Activated naive CD4-positive, alpha-beta T cell treated with anti-CD3 and anti-CD28 coated beads for 36 hours (primary cell): Measurements from ENCODE around the gene ENTREP3. TPM values are rescaled to one million over a fixed set of nuclear protein-coding genes. Genes with fewer than 3 reads are reported as not detected.

ENCODE experiments used
- CTCF ChIA-PET: fragments of 350-600 bp; sonication (Branson Sonifier 250); formaldehyde crosslinking; loops from one replicate; lab custom pipeline; 2021; ENCODE audit warnings: antibody characterized with exemption; lab: Charles Lee
- DNase-seq: peaks from one replicate; pipeline ENCODE4 v3.0.0-alpha.2; 2020
- H3K27ac Mint-ChIP-seq: one replicate; pipeline ENCODE4 v1.8.0; 2021; ENCODE audit warnings: mild to moderate bottlenecking, mixed read lengths
- H3K27me3 Mint-ChIP-seq: one replicate; pipeline ENCODE4 v1.8.0; 2021; ENCODE audit warnings: low read depth, mixed read lengths
- H3K36me3 Mint-ChIP-seq: one replicate; pipeline ENCODE4 v1.8.0; 2021; ENCODE audit warnings: low read depth, mixed read lengths
- H3K4me1 Mint-ChIP-seq: one replicate; pipeline ENCODE4 v1.8.0; 2021; ENCODE audit warnings: low read depth, mixed read lengths
- H3K4me3 Mint-ChIP-seq: one replicate; pipeline ENCODE4 v1.8.0; 2021; ENCODE audit warnings: mild to moderate bottlenecking, moderate library complexity, mixed read lengths
- H3K9me3 Mint-ChIP-seq: one replicate; pipeline ENCODE4 v1.8.0; 2021; ENCODE audit warnings: mixed read lengths
- intact Hi-C: fragments of 100-400 bp; cut with micrococcal nuclease; formaldehyde crosslinking; loops from one replicate; pipeline ENCODE4 v1.15.1; 2023
- total RNA-seq, 2 experiments: library from RNA; stranded (reverse); gene quantifications; one replicate each; pipeline ENCODE4 v1.2.3, GENCODE V29; 2021

Gene ENTREP3
- total RNA-seq, 2 experiments from 2014 or later = 32.1 to 32.8 TPM

- no peak for DNase-seq
- no peaks in the 10 kb centered on the region for H3K9me3 Mint-ChIP-seq
- CTCF ChIA-PET = interaction anchor here (0.5 kb wide), 1 partner anchor 584 kb away, joined by 3 read pairs; no protein-coding TSS in a partner anchor
Measured at GRCh38 chr1:155202198-155202597, 53.1 kb downstream of the ENTREP3 start.

GRCh38 chr1:155200920-155201319 is 54.4 kb downstream of the ENTREP3 start:
- Mint-ChIP-seq H3K27ac (no peak overlapping the region), H3K36me3 (peaks cover 5% of the 10 kb centered on the region), H3K4me3 (no peak overlapping the region), H3K9me3 (no peaks in the 10 kb centered on the region), H3K27me3 (no peaks in the 10 kb centered on the region), H3K4me1 (no peaks in the 10 kb centered on the region)
- intact Hi-C loops = no loop called here
- CTCF ChIA-PET = interaction anchor here (1.6 kb wide), 1 partner anchor 25 kb away, joined by 3 read pairs; no protein-coding TSS in a partner anchor
- DNase-seq = no peak

More at GRCh38 chr1:155202198-155202597, 53.1 kb downstream of the ENTREP3 start:
- H3K4me3 Mint-ChIP-seq = no peak overlapping the region
- intact Hi-C loops = no loop called here
- peaks cover 5% of the 10 kb centered on the region for H3K36me3 Mint-ChIP-seq
- H3K27me3 Mint-ChIP-seq = no peaks in the 10 kb centered on the region
- no peak overlapping the region for H3K27ac Mint-ChIP-seq
- H3K4me1 Mint-ChIP-seq = peaks cover 5% of the 10 kb centered on the region

DNA sequence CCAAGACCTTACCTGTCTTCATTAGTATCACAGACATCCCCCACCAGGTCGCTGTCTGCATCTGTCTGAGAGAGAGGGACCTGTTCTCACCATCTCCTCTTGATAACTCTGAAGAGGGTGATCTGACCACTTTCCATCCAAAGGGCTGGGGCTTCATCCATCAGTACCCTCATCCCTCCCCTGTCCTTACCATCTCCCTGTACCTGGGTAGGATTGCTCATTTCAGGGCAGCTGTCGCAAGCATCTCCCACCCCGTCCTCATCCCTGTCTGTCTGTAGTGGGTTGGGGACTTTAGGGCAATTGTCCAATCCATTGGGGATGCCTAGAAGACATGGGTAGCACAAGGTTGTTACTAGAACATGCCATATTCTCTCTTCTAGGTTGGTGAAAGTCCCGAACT is 55.5 kb downstream of the ENTREP3 start:
- intact Hi-C loops = no loop called here
- DNase-seq = no peak
- peaks cover 6% of the 10 kb centered on the region for H3K4me1 Mint-ChIP-seq
- peaks cover 5% of the 10 kb centered on the region for H3K36me3 Mint-ChIP-seq
- H3K27ac Mint-ChIP-seq = no peak overlapping the region
- H3K9me3 Mint-ChIP-seq = no peaks in the 10 kb centered on the region
- H3K27me3 Mint-ChIP-seq = no peaks in the 10 kb centered on the region
- CTCF ChIA-PET = interaction anchor here (1.6 kb wide), 1 partner anchor 24 kb away, joined by 3 read pairs; no protein-coding TSS in a partner anchor
- no peak overlapping the region for H3K4me3 Mint-ChIP-seq

GRCh38 chr1:155198547-155198906 is 56.8 kb downstream of the ENTREP3 start:
- Mint-ChIP-seq H3K4me3 (no peak overlapping the region), H3K4me1 (peaks cover 16% of the 10 kb centered on the region), H3K36me3 (peaks cover 7% of the 10 kb centered on the region), H3K9me3 (no peaks in the 10 kb centered on the region), H3K27ac (no peak overlapping the region), H3K27me3 (no peaks in the 10 kb centered on the region)
- intact Hi-C loops = no loop called here
- CTCF ChIA-PET = no interaction called here
- DNase-seq = no peak

GRCh38 chr1:155197901-155198546 is 57.3 kb downstream of the ENTREP3 start:
- DNase-seq = no peak
- intact Hi-C loops = no loop called here
- Mint-ChIP-seq H3K27me3 (no peaks in the 10 kb centered on the region), H3K36me3 (peaks cover 7% of the 10 kb centered on the region), H3K4me3 (no peak overlapping the region), H3K4me1 (peaks cover 21% of the 10 kb centered on the region), H3K27ac (no peak overlapping the region), H3K9me3 (no peaks in the 10 kb centered on the region)
- CTCF ChIA-PET = interaction anchor here (1.4 kb wide), 1 partner anchor 9 kb away, joined by 7 read pairs; no protein-coding TSS in a partner anchor

Other genes with a start within 250 kb of the ENTREP3 start
- 1 to 10 TPM; 1.1 to 1.5 TPM for gene DCST2, start 221.7 kb downstream of the ENTREP3 start, total RNA-seq
- not detected for gene DCST1, start 221.7 kb downstream of the ENTREP3 start, total RNA-seq
- 10 to 100 TPM; 53.8 to 55.8 TPM for gene ADAM15, start 204.2 kb downstream of the ENTREP3 start, total RNA-seq
- 1 to 10 TPM; 3.3 to 4.5 TPM for gene EFNA4, start 191.7 kb downstream of the ENTREP3 start, total RNA-seq
- 1 to 10 TPM; 1.3 to 2.5 TPM for gene EFNA3, start 176.6 kb downstream of the ENTREP3 start, total RNA-seq
- gene EFNA1, start 127.6 kb downstream of the ENTREP3 start, total RNA-seq = under 1 TPM; 0.26 to 0.32 TPM
- 10 to 100 TPM; 48.4 to 52.7 TPM for gene SLC50A1, start 119.6 kb downstream of the ENTREP3 start, total RNA-seq
- gene DPM3, start 115.0 kb downstream of the ENTREP3 start, total RNA-seq = 10 to 100 TPM; 31.4 to 35.5 TPM
- gene KRTCAP2, start 82.2 kb downstream of the ENTREP3 start, total RNA-seq = 100 to 1,000 TPM; 129 to 137 TPM
- gene TRIM46, start 81.6 kb downstream of the ENTREP3 start, total RNA-seq = 1 to 10 TPM; 3.2 to 3.6 TPM
- gene THBS3, start 47.6 kb downstream of the ENTREP3 start, total RNA-seq = 10 to 100 TPM; 15.4 to 15.7 TPM
- gene MTX1, start 46.8 kb downstream of the ENTREP3 start, total RNA-seq = 10 to 100 TPM; 46.8 to 47.4 TPM
- gene SCAMP3, start 6.9 kb upstream of the ENTREP3 start, total RNA-seq = 10 to 100 TPM; 80.3 to 82.9 TPM
- 10 to 100 TPM; 52.6 to 54.5 TPM for gene CLK2, start 18.0 kb upstream of the ENTREP3 start, total RNA-seq
- 1 to 10 TPM in 1 of 2 experiments, under 1 TPM in 1; 0.79 to 1.6 TPM for gene HCN3, start 22.0 kb upstream of the ENTREP3 start, total RNA-seq
- not detected for gene PKLR, start 46.0 kb upstream of the ENTREP3 start, total RNA-seq
- 100 to 1,000 TPM; 332 to 333 TPM for gene FDPS, start 53.4 kb upstream of the ENTREP3 start, total RNA-seq
- gene RUSC1, start 65.4 kb upstream of the ENTREP3 start, total RNA-seq = 10 to 100 TPM; 16.8 to 17.2 TPM